ENCODE measurements around the gene RNF212. TPM values are rescaled to one million over a fixed set of nuclear protein-coding genes. Genes with fewer than 3 reads are reported as not detected.

The RNF212 gene, protein sequence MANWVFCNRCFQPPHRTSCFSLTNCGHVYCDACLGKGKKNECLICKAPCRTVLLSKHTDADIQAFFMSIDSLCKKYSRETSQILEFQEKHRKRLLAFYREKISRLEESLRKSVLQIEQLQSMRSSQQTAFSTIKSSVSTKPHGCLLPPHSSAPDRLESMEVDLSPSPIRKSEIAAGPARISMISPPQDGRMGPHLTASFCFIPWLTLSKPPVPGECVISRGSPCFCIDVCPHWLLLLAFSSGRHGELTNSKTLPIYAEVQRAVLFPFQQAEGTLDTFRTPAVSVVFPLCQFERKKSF
- total RNA-seq = under 0.01 and 0.64 TPM in 2 replicates

DNA sequence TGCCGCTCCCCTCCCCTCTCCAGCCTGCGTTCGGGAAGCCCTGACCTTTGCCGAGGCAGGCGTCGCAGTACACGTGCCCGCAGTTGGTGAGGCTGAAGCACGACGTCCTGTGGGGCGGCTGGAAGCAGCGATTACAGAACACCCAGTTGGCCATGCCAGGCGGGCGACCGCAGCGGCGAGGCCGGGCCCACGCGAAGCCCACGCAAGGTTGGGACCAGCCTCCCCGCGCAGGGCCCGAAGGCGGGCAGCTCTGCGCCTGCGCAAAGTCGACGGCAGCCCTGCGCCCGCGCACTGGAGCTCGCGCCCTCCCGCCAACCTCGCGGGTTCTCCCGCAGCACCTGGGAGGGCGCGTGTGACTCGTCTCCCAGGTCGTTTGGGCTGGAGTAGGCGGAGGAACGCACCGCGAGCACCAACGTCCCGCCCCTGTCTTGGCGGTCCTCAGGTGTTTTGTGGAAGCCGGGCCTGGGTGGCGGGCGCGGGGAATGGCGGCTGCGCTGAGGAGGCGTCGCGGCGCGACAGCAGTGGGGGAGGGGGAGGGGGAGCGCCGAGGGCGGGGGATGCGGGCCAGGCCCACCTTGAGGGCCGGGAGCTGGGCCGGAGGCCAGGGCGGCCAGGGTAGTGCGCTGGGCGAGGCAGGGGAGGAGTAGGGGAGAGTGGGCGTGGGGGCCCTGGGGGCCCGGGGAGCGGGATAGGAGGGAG is at the start of gene RNF212:
TSS of gene RNF212 (minus strand) at position 254 of the 699 bp plus-strand sequence. CDS start at position 154, 100 bp downstream.
- TF ChIP-seq, protein P1, sequence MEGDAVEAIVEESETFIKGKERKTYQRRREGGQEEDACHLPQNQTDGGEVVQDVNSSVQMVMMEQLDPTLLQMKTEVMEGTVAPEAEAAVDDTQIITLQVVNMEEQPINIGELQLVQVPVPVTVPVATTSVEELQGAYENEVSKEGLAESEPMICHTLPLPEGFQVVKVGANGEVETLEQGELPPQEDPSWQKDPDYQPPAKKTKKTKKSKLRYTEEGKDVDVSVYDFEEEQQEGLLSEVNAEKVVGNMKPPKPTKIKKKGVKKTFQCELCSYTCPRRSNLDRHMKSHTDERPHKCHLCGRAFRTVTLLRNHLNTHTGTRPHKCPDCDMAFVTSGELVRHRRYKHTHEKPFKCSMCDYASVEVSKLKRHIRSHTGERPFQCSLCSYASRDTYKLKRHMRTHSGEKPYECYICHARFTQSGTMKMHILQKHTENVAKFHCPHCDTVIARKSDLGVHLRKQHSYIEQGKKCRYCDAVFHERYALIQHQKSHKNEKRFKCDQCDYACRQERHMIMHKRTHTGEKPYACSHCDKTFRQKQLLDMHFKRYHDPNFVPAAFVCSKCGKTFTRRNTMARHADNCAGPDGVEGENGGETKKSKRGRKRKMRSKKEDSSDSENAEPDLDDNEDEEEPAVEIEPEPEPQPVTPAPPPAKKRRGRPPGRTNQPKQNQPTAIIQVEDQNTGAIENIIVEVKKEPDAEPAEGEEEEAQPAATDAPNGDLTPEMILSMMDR (IDR thresholded peaks at IDR 0.05; ENCODE audit: insufficient read depth, low read length, severe bottlenecking) = no peak
- Histone ChIP-seq H3K4me3 (ENCODE audit: low read depth, low read length) (peak within 1 kb of the TSS; percentile 24), H3K36me3 (ENCODE audit: control insufficient read depth, insufficient read depth, low read length) (no peaks in the 10 kb centered on the region), H3K27me3 (ENCODE audit: control insufficient read depth, insufficient read depth, low read length) (peaks cover 2% of the 10 kb centered on the region)
- DNase-seq (ENCODE audit: low read depth) (no peak), FAIRE-seq (no peak)

DNA sequence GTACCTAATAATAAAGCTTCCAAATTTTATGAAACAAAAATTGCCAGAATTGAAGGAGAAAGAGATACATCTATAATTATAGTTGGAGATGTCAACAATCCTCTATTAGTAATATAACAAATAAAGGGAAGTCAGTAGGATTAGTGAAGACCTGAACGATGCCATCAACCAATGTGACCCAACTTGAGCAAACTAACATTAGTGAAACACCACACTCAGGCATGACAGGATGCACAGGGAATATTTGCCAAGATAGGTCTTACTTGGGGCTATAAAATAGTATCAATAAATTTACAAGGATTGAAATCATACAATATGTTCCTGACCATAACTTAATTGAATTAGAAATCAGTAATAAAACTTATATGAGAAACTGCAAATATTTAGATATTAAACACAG is 47.0 kb upstream of the RNF212 start:
- no peak for DNase-seq (ENCODE audit: low read depth)
- TF ChIP-seq, protein P1 (IDR thresholded peaks at IDR 0.05; ENCODE audit: insufficient read depth, low read length, severe bottlenecking) = no peak
- Histone ChIP-seq H3K4me3 (ENCODE audit: low read depth, low read length) (no peak overlapping the region), H3K27me3 (ENCODE audit: control insufficient read depth, insufficient read depth, low read length) (peaks cover 3% of the 10 kb centered on the region), H3K36me3 (ENCODE audit: control insufficient read depth, insufficient read depth, low read length) (no peaks in the 10 kb centered on the region)
- FAIRE-seq = no peak

DNA sequence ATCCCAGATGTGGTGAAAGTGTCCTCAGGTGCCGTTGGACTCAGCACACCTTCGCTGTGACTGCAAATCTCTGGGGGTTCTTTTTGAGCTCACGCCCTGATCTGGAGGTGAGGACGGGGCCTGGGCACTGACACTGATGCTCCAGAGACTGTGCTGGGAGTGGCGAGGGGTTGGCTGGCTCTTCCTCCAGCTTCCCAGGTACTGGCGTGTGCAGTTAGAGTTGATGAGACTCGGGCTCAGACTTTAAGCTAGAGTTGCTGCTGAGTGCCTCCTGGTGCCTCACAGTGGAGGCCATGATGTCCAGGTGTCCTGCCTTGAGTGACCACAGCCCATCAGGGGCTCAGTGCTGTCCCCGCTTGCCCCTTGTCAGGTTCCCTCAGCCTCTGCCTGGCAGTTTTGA is 42.7 kb upstream of the RNF212 start:
- DNase-seq (ENCODE audit: low read depth) = no peak
- TF ChIP-seq, protein P1 (IDR thresholded peaks at IDR 0.05; ENCODE audit: insufficient read depth, low read length, severe bottlenecking) = no peak
- Histone ChIP-seq H3K36me3 (ENCODE audit: control insufficient read depth, insufficient read depth, low read length) (no peaks in the 10 kb centered on the region), H3K27me3 (ENCODE audit: control insufficient read depth, insufficient read depth, low read length) (peaks cover 8% of the 10 kb centered on the region), H3K4me3 (ENCODE audit: low read depth, low read length) (no peak overlapping the region)
- no peak for FAIRE-seq

DNA sequence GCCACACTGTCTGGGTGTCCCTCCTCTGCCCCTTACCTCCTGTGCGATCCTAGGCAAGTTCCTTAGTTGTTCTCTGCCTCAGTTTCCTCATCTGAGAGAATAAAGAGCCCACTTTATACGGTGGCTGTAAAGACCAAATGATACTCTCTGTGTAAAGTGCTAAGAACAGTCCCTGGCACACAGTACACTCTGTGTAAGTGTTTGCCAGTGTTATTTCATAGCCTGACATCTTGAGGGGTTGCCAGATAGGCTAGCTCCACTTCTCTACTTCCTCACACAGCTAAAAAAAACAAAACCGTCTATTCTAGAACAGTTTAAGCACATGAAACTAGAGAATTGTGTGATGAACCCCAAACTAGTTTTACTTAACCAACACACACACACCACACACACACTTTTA is 42.0 kb upstream of the RNF212 start:
- no peak overlapping the region for H3K4me3 ChIP-seq (ENCODE audit: low read depth, low read length)
- FAIRE-seq (no peak), DNase-seq (ENCODE audit: low read depth) (no peak)
- TF ChIP-seq, protein P1 (IDR thresholded peaks at IDR 0.05; ENCODE audit: insufficient read depth, low read length, severe bottlenecking) = no peak
- H3K36me3 ChIP-seq (ENCODE audit: control insufficient read depth, insufficient read depth, low read length) = no peaks in the 10 kb centered on the region
- peaks cover 8% of the 10 kb centered on the region for H3K27me3 ChIP-seq (ENCODE audit: control insufficient read depth, insufficient read depth, low read length)

DNA sequence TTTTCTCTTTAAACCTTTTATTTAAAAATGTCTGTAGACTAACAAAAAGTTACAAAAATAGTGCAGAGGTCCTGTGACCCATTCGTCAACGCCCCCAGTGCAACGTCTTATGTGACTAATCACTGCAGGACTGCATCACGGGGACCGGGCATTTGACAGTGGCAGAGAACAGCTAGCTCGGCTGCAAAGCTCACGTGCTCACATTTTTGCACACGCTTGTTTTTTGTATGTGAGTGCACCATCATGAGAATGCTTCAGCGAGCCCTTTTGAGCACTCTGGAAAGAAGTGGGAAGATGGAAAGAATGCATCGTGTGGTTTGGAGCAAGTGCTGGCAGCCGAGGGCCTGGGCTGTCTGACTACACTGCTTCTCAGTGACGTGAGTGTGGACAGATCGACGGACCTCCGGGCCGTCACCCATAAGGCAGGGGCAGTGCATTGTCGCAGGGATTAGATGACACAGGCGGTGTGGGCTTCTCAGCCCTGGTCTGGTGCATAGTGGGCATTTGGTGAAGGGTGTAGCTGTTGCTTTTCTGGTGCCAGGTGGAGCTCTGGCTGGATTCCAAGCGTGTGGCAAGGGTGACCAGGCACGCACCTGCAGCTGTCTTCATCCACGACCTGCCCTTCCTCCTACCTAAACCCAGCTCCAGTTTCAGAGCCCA is 41.3 kb upstream of the RNF212 start:
- no peak overlapping the region for H3K4me3 ChIP-seq (ENCODE audit: low read depth, low read length)
- H3K36me3 ChIP-seq (ENCODE audit: control insufficient read depth, insufficient read depth, low read length) = no peaks in the 10 kb centered on the region
- DNase-seq (ENCODE audit: low read depth) (no peak), FAIRE-seq (no peak)
- H3K27me3 ChIP-seq (ENCODE audit: control insufficient read depth, insufficient read depth, low read length) = peaks cover 8% of the 10 kb centered on the region
- TF ChIP-seq, protein P1 (IDR thresholded peaks at IDR 0.05; ENCODE audit: insufficient read depth, low read length, severe bottlenecking) = no peak

Measured in bronchial epithelial cell (primary cell).